HEK293T (cell line): ENCODE results near the gene GPHN.

Experiments
- ARNT ChIP-seq: fragments of 450-650 bp; IDR thresholded peaks from 2 replicates; pipeline ENCODE4 v1.6.1; 2017; ENCODE audit warnings: mild to moderate bottlenecking
- BHLHE40 ChIP-seq: fragments of 450-650 bp; IDR thresholded peaks from 2 replicates; pipeline ENCODE4 v1.6.1; 2016; ENCODE audit warnings: mild to moderate bottlenecking, moderate library complexity, borderline replicate concordance
- ELF4 ChIP-seq: fragments of 450-650 bp; IDR thresholded peaks from 2 replicates; pipeline ENCODE4 v1.6.1; 2017; ENCODE audit warnings: antibody characterized with exemption
- FOXA1 ChIP-seq: fragments of 450-650 bp; IDR thresholded peaks from 2 replicates; pipeline ENCODE4 v1.6.1; 2016; ENCODE audit warnings: mild to moderate bottlenecking
- FOXK2 ChIP-seq: fragments of 450-650 bp; IDR thresholded peaks from 2 replicates; pipeline ENCODE4 v1.6.1; 2016; ENCODE audit warnings: mild to moderate bottlenecking
- FOXM1 ChIP-seq: fragments of 450-650 bp; IDR thresholded peaks from 2 replicates; pipeline ENCODE4 v1.6.1; 2017; ENCODE audit warnings: mild to moderate bottlenecking, borderline replicate concordance
- HDGF ChIP-seq: fragments of 450-650 bp; IDR thresholded peaks from 2 replicates; pipeline ENCODE4 v1.6.1; 2017; ENCODE audit warnings: antibody characterized with exemption, borderline replicate concordance
- L3MBTL2 ChIP-seq: fragments of 450-650 bp; conservative IDR thresholded peaks from 2 replicates; pipeline ENCODE4 v1.6.1; 2016; ENCODE audit warnings: mild to moderate bottlenecking
- LEF1 ChIP-seq: fragments of 450-650 bp; IDR thresholded peaks from 2 replicates; pipeline ENCODE4 v1.6.1; 2017; ENCODE audit warnings: mild to moderate bottlenecking, borderline replicate concordance
- NFRKB ChIP-seq: fragments of 450-650 bp; IDR thresholded peaks from 2 replicates; pipeline ENCODE4 v1.6.1; 2016; ENCODE audit warnings: mild to moderate bottlenecking, moderate library complexity
- SP1 ChIP-seq: fragments of 450-650 bp; IDR thresholded peaks from 2 replicates; pipeline ENCODE4 v1.6.1; 2017
- TARDBP ChIP-seq: fragments of 450-650 bp; IDR thresholded peaks from 2 replicates; pipeline ENCODE4 v1.6.1; 2016
- ZNF384 ChIP-seq: fragments of 450-650 bp; IDR thresholded peaks from 2 replicates; pipeline ENCODE4 v1.6.1; 2016
- TF ChIP-seq, protein P1 (sequence below): fragments of 450-650 bp; IDR thresholded peaks from 2 replicates; pipeline ENCODE4 v1.6.1; 2016

DNA sequence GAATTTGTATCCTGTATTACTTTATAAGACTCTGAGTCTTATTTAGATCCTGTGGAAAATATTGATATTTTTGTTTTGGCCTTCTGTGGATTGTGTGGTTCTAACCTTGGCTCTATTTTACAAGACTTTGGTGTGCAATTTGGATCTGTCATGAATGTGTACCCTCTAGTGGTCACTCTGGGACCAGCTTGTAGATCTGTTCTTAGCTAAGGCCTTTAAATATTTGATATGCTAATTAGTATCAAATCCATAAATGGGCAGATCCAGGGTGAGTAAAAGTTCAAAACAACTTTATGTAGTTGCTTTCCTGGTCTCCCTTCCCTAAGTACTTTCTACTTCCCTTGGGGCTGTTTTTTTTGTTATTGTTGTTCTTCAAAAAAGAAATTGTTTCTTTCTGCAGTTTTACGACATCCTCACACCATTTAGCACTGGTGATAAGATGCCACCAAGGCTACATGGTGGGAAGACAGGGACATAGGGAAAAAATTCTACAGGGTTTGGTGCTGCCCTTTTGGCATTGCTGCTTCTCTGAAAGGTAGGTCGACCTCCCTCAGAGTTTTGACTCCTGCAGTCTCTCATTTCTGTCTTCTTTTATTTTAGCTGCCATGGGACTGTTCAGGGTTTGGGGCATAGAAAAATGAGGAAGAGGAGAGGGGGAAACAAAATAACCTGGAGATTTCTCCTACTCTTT is 238.5 kb downstream of the GPHN start:
- no peak for TF ChIP-seq BHLHE40
- no peak for TF ChIP-seq FOXA1
- TF ChIP-seq TARDBP = no peak
- TF ChIP-seq SP1 = no peak
- no peak for TF ChIP-seq L3MBTL2
- no peak for TF ChIP-seq FOXM1
- no peak for TF ChIP-seq HDGF
- TF ChIP-seq, protein P1, sequence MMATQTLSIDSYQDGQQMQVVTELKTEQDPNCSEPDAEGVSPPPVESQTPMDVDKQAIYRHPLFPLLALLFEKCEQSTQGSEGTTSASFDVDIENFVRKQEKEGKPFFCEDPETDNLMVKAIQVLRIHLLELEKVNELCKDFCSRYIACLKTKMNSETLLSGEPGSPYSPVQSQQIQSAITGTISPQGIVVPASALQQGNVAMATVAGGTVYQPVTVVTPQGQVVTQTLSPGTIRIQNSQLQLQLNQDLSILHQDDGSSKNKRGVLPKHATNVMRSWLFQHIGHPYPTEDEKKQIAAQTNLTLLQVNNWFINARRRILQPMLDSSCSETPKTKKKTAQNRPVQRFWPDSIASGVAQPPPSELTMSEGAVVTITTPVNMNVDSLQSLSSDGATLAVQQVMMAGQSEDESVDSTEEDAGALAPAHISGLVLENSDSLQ = no peak
- no peak for TF ChIP-seq FOXK2
- no peak for TF ChIP-seq NFRKB
- TF ChIP-seq LEF1 = no peak
- no peak for TF ChIP-seq ELF4
- no peak for TF ChIP-seq ARNT
- no peak for TF ChIP-seq ZNF384
